Left ventricle myocardium inferior (tissue), 1 donor: ENCODE data around the gene ZNF714. TPM values are rescaled to one million over a fixed set of nuclear protein-coding genes. Genes with fewer than 3 reads are reported as not detected.

Source experiments
- DNase-seq: peaks from one replicate; pipeline ENCODE4 v3.0.0-alpha.2; 2020
- H3K27ac ChIP-seq: fragments of 200-600 bp; replicated peaks from 2 replicates; pipeline ENCODE4 v1.8.0; 2021
- H3K27me3 ChIP-seq: fragments of 200-600 bp; 2 replicates; pipeline ENCODE4 v1.8.0; 2021; ENCODE audit warnings: low read depth
- H3K36me3 ChIP-seq: fragments of 200-600 bp; 2 replicates; pipeline ENCODE4 v1.8.0; 2021
- H3K4me1 ChIP-seq: fragments of 200-600 bp; 2 replicates; pipeline ENCODE4 v1.8.0; 2021
- H3K4me3 ChIP-seq: fragments of 200-600 bp; 2 replicates; pipeline ENCODE4 v1.8.0; 2021; ENCODE audit warnings: mild to moderate bottlenecking, moderate library complexity
- H3K9me3 ChIP-seq: fragments of 200-600 bp; replicated peaks from 2 replicates; pipeline ENCODE4 v1.8.0; 2021
- intact Hi-C: fragments of 100-400 bp; cut with micrococcal nuclease; formaldehyde crosslinking; loops from one replicate; pipeline ENCODE4 v1.11.0; 2022
- total RNA-seq: library from RNA; stranded (reverse); fragmentation: NEBNext Ultra II Directional; extraction: Animal tissue kit (Norgen Biotek cat#: 25700); gene quantifications from one replicate; pipeline ENCODE4 v1.2.1, GENCODE V29; 2021
- TF ChIP-seq, protein P1 (sequence below): fragments of 200-600 bp; IDR thresholded peaks from 2 replicates; pipeline ENCODE4 v1.8.0; 2021; ENCODE audit warnings: antibody characterized with exemption, mild to moderate bottlenecking, borderline replicate concordance
- donor health status: DM: no; HTN: yes; CAD: no; lungs with severe emphysema.

ZNF714 gene
- total RNA-seq, 1 donor from 2014 or later = 1.7 TPM

DNA sequence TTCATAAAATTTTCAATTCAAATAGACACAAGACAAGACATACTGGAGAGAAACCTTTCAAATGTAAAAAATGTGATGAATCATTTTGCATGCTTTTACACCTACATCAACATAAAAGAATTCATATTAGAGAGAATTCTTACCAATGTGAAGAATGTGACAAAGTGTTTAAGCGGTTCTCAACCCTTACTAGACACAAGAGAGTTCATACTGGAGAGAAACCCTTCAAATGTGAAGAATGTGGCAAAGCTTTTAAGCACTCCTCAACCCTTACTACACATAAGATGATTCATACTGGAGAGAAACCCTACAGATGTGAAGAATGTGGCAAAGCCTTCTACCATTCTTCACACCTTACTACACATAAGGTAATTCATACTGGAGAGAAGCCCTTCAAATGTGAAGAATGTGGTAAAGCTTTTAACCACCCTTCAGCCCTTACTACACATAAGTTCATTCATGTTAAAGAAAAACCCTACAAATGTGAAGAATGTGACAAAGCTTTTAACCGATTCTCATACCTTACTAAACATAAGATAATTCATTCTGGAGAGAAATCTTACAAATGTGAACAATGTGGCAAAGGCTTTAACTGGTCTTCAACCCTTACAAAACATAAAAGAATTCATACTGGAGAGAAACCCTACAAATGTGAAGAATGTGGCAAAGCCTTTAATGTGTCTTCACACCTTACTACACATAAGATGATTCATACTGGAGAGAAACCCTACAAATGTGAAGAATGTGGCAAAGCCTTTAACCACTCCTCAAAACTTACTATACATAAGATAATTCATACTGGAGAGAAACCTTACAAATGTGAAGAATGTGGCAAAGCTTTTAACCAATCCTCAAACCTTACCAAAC lies 35.3 kb downstream of the ZNF714 start:
- TF ChIP-seq, protein P1, sequence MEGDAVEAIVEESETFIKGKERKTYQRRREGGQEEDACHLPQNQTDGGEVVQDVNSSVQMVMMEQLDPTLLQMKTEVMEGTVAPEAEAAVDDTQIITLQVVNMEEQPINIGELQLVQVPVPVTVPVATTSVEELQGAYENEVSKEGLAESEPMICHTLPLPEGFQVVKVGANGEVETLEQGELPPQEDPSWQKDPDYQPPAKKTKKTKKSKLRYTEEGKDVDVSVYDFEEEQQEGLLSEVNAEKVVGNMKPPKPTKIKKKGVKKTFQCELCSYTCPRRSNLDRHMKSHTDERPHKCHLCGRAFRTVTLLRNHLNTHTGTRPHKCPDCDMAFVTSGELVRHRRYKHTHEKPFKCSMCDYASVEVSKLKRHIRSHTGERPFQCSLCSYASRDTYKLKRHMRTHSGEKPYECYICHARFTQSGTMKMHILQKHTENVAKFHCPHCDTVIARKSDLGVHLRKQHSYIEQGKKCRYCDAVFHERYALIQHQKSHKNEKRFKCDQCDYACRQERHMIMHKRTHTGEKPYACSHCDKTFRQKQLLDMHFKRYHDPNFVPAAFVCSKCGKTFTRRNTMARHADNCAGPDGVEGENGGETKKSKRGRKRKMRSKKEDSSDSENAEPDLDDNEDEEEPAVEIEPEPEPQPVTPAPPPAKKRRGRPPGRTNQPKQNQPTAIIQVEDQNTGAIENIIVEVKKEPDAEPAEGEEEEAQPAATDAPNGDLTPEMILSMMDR = no peak
- H3K9me3 ChIP-seq = peaks cover 25% of the 10 kb centered on the region
- H3K27me3 ChIP-seq = no peaks in the 10 kb centered on the region
- no peaks in the 10 kb centered on the region for H3K4me1 ChIP-seq
- intact Hi-C loops = no loop called here
- H3K36me3 ChIP-seq = peaks cover 42% of the 10 kb centered on the region
- DNase-seq = no peak
- no peak overlapping the region for H3K4me3 ChIP-seq
- H3K27ac ChIP-seq = no peak overlapping the region

DNA sequence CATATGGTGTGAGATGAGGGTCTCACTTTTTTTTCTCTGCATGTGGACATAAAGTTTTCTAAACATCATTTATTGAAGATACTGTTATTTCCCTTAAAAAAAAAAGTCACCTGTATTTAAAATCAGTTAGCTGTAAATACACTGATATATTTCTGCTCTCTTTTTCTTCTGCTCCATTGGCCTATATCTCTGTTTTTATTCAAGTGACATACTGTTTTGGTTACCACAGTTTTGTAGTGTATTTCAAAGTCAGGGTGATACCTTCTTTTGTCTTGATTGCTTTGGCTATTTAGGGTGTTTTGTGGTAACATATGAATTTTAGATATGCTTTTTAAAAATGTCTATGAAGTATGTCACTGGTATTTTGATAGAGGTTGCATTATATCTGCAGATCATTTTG lies 44.1 kb downstream of the ZNF714 start:
- Histone ChIP-seq H3K4me3 (no peak overlapping the region), H3K9me3 (peaks cover 5% of the 10 kb centered on the region), H3K27ac (no peak overlapping the region), H3K4me1 (peaks cover 5% of the 10 kb centered on the region), H3K36me3 (no peaks in the 10 kb centered on the region), H3K27me3 (no peaks in the 10 kb centered on the region)
- intact Hi-C loops = no loop called here
- no peak for DNase-seq
- TF ChIP-seq, protein P1 = no peak

DNA sequence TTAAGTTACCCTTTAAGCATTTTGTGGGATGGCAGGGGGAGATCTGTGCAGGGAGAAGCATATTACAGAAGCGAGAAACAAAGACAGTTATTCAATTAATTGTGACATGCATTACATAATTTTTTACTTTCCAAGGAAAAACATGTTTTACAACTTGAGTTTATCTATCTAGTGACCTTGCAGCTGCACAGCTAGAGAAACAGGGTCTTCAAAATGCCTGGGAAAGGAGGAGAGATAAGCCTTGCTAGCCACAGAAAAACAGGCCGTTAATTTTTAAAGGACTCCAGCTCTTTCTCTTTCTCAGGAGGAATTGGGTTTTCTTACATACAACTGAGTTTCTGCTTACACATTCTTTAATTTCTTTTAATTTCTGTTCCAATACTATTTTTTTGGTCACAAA lies 45.0 kb downstream of the ZNF714 start:
- intact Hi-C loops = no loop called here
- H3K27me3 ChIP-seq = no peaks in the 10 kb centered on the region
- peaks cover 5% of the 10 kb centered on the region for H3K9me3 ChIP-seq
- no peak overlapping the region for H3K4me3 ChIP-seq
- no peak for DNase-seq
- no peak overlapping the region for H3K27ac ChIP-seq
- H3K36me3 ChIP-seq = no peaks in the 10 kb centered on the region
- TF ChIP-seq, protein P1 = no peak
- H3K4me1 ChIP-seq = peaks cover 5% of the 10 kb centered on the region

DNA sequence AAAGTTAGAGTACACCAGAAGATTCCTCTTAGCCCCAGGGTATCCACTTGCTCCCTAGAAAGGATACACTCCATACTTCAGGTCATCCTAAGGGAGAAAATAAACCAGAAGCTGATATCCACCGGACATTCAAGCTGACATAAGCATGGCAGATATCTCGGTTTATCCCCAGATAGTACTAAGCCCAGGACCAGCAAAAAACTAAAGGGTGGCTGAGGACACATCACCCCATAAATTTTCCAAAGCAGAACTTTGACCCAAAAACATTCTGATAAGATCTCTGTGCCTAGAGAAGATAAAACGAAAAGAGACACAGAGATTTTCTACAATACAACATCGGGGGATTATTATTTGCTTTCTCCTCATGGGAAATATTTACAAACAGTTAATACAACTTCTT lies 45.9 kb downstream of the ZNF714 start:
- no peaks in the 10 kb centered on the region for H3K36me3 ChIP-seq
- H3K27me3 ChIP-seq = no peaks in the 10 kb centered on the region
- H3K27ac ChIP-seq = no peak overlapping the region
- peaks cover 5% of the 10 kb centered on the region for H3K4me1 ChIP-seq
- no peak overlapping the region for H3K4me3 ChIP-seq
- peaks cover 5% of the 10 kb centered on the region for H3K9me3 ChIP-seq
- DNase-seq = no peak
- TF ChIP-seq, protein P1 = no peak
- intact Hi-C loops = no loop called here

DNA sequence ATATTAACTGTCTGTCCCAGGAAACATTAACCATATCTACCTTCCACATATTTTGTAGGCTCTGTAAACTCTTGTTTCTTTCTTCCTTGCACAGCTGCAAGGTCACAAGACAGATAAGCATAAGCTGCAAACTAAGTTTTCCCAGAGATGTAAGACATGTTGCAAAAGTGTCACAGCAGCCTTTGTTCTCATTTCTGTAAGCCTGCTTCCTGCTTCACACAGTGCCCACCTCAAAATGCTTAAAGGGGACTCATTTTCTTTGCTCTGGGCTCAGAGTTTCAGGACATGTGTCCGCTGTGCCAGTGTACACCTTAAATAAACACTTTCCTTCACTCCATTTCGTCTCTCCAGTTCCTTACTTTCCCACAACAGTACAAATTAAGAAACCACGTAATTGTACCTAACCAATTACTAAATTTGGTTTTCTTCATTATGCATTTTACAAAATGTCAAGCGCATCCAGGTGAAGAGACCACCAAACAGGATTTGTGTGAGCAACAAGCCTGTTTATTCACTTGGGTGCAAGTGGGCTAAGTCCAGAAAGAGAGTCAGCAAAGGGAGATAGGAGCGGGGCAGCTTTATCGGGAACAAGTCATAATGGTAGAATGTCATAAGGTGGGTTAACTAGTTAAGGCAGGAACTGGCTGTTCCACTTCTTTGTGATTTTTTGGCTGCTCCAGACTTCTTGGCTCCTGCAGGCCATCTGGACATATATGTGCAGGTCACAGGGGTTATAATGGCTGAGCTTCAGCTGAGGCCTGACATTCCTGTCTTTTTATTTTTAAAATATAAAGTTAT lies 47.1 kb downstream of the ZNF714 start:
- intact Hi-C loops = no loop called here
- Histone ChIP-seq H3K27me3 (no peaks in the 10 kb centered on the region), H3K27ac (no peak overlapping the region), H3K9me3 (peaks cover 5% of the 10 kb centered on the region), H3K4me1 (peaks cover 5% of the 10 kb centered on the region), H3K4me3 (no peak overlapping the region), H3K36me3 (no peaks in the 10 kb centered on the region)
- TF ChIP-seq, protein P1 = no peak
- no peak for DNase-seq
